Measurements from ENCODE around the gene OR4D11.
"Not testable (repeated sequence)": the region's sequence is repeated elsewhere in the genome, so short reads cannot be mapped to it uniquely, and the experiment has no call there.

The OR4D11 gene

DNA sequence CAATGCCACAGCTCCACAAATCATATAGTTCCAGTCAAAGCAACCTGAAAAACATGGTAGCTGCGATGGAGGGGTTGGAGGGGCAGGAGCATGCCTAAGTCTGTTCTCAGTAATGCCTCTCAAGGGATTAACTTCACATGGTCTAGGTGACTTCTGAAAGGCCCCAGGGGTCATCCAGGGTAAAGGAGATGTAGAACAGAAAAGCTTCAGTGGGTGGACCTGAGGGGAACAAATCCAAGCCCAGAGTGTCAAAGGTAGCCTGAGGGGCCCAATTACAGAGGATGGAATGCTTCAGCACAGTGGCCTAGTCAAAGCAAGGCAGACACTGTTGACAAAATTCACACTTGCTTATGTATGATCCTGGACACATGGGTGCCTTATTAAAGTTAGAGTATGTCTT is 31.3 kb downstream of the OR4D11 start:
- Histone ChIP-seq H3K4me3 (ENCODE audit: low read depth in 1 of 2, low read length in 1 of 2) (no peak overlapping the region), H3K9me3 (no peaks in the 10 kb centered on the region), H3K27ac (no peak overlapping the region), H3K4me1 (ENCODE audit: control insufficient read depth in 1 of 2, insufficient read depth in 1 of 2, low read depth in 1 of 2, low read length in 1 of 2) (peaks cover 10 to 12% of the 10 kb centered on the region in 2 experiments), H3K27me3 (no peaks in the 10 kb centered on the region), H3K36me3 (no peaks in the 10 kb centered on the region)
- TF ChIP-seq, protein P1, sequence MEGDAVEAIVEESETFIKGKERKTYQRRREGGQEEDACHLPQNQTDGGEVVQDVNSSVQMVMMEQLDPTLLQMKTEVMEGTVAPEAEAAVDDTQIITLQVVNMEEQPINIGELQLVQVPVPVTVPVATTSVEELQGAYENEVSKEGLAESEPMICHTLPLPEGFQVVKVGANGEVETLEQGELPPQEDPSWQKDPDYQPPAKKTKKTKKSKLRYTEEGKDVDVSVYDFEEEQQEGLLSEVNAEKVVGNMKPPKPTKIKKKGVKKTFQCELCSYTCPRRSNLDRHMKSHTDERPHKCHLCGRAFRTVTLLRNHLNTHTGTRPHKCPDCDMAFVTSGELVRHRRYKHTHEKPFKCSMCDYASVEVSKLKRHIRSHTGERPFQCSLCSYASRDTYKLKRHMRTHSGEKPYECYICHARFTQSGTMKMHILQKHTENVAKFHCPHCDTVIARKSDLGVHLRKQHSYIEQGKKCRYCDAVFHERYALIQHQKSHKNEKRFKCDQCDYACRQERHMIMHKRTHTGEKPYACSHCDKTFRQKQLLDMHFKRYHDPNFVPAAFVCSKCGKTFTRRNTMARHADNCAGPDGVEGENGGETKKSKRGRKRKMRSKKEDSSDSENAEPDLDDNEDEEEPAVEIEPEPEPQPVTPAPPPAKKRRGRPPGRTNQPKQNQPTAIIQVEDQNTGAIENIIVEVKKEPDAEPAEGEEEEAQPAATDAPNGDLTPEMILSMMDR (IDR thresholded peaks at IDR 0.05): no peak

DNA sequence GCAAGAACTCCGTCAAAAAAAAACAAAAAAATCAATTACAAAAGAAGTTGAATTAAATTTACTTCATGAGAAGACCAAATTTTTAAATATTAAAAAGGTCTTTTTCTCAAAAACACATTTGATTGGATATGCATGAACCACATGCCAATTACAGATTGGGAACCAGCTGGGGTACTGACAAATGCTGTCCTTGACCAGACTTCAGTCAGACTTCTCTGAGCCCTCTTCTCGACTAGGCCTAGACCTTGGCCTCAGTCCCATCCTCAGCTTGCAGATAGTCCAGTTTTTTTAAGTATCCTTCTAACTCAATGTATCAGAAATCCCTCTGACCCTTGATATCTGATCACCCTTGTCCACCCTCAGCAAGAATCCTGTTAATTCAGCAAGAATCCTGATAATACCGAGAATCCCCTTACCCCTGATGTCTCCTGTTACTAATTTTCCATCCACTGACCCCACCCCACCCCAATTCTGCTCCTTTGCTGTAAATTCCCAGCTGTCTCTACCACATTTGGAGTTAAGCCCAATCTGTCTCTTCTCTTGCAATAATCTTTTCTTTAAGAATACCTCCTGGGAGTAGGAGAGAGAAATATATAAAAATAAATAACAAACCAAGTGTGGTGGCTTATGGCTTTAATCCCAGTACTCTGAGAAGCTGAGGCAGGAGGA is 38.9 kb downstream of the OR4D11 start:
- H3K4me1 ChIP-seq (ENCODE audit: control insufficient read depth in 1 of 2, insufficient read depth in 1 of 2, low read depth in 1 of 2, low read length in 1 of 2): peaks cover 5 to 6% of the 10 kb centered on the region in 2 experiments
- no peaks in the 10 kb centered on the region for H3K9me3 ChIP-seq
- no peak overlapping the region for H3K4me3 ChIP-seq (ENCODE audit: low read depth in 1 of 2, low read length in 1 of 2)
- no peak overlapping the region for H3K27ac ChIP-seq
- no peaks in the 10 kb centered on the region for H3K27me3 ChIP-seq
- H3K36me3 ChIP-seq: no peaks in the 10 kb centered on the region
- TF ChIP-seq, protein P1 (IDR thresholded peaks at IDR 0.05): no peak

DNA sequence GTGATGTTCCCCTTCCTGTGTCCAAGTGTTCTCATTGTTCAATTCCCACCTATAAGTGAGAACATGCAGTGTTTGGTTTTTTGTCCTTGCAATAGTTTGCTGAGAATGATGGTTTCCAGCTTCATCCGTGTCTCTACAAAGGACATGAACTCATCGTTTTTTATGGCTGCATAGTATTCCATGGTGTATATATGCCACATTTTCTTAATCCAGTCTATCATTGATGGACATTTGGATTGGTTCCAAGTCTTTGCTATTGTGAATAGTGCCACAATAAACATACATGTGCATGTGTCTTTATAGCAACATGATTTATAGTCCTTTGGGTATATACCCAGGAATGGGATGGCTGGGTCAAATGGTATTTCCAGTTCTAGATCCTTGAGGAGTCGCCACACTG is 40.3 kb downstream of the OR4D11 start:
- not testable (repeated sequence) for H3K9me3 ChIP-seq; H3K36me3 ChIP-seq; H3K27ac ChIP-seq; H3K4me3 ChIP-seq (ENCODE audit: low read depth in 1 of 2, low read length in 1 of 2); H3K27me3 ChIP-seq; H3K4me1 ChIP-seq (ENCODE audit: control insufficient read depth in 1 of 2, insufficient read depth in 1 of 2, low read depth in 1 of 2, low read length in 1 of 2)

DNA sequence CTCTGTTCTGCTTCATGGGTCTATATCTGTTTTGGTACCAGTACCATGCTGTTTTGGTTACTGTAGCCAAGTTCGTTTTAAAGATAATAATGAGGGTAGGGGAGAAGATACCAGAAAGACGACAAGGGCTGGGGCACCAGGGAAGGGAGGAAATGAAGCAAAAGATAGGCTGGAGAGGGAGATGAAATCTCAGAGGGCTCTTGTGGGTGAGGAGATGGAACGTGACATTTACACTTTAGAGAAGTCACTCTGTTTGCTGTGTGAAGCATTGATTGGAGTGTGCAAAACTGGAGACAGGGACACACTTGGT is 41.4 kb downstream of the OR4D11 start:
- TF ChIP-seq, protein P1 (IDR thresholded peaks at IDR 0.05): no peak
- no peaks in the 10 kb centered on the region for H3K36me3 ChIP-seq
- H3K4me3 ChIP-seq (ENCODE audit: low read depth in 1 of 2, low read length in 1 of 2): no peak overlapping the region

DNA sequence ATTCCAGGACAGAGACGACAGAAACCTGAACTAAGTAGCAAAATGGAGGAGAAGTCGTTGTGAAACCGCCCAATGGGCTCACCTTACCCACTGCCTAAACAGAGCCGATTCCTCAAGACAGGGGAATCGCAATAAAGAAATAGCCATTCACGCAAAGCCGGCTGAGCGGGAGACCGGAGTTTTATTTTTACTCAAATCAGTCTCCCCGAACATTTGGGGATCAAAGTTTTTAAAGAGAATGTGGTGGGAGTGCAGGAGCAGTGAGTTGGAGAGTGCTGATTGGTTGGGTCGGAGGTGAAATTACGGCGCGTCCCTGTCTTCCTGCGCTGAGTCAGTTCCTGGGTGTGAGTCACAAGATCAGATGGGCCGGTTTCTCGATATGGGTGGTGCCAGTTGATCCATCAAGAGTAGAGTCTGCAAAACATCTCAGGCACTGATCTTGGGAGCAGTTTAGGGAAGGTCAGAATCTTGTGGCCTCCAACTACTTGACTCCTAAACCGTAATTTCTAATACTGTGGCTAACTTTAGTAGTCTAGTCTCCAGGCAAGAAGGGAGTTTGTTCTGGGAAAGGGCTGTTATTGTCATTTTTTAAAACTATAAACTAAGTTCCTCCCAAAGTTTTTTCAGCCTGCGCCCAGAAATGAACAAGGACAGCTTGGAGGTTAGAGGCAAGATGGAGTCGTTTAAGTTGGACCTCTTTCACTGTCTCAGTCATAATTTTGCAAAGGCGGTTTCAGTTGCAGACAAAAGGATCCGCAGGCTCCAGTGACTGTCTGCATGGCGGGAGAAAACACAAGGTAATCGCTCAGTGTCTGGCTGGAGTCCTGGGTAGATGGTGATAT is 42.0 kb downstream of the OR4D11 start:
- Histone ChIP-seq H3K9me3 (no peaks in the 10 kb centered on the region), H3K27me3 (peaks cover 16% of the 10 kb centered on the region), H3K36me3 (no peaks in the 10 kb centered on the region), H3K4me3 (ENCODE audit: low read depth in 1 of 2, low read length in 1 of 2) (no peak overlapping the region), H3K27ac (no peak overlapping the region), H3K4me1 (ENCODE audit: control insufficient read depth in 1 of 2, insufficient read depth in 1 of 2, low read depth in 1 of 2, low read length in 1 of 2) (peaks cover 8 to 10% of the 10 kb centered on the region in 2 experiments)
- TF ChIP-seq, protein P1 (IDR thresholded peaks at IDR 0.05): no peak

More for the DNA sequence above, 41.4 kb downstream of the OR4D11 start:
- H3K27ac ChIP-seq: no peak overlapping the region
- peaks cover 3 to 4% of the 10 kb centered on the region in 2 experiments for H3K4me1 ChIP-seq (ENCODE audit: control insufficient read depth in 1 of 2, insufficient read depth in 1 of 2, low read depth in 1 of 2, low read length in 1 of 2)
- peaks cover 10% of the 10 kb centered on the region for H3K27me3 ChIP-seq
- H3K9me3 ChIP-seq: no peaks in the 10 kb centered on the region

DNA sequence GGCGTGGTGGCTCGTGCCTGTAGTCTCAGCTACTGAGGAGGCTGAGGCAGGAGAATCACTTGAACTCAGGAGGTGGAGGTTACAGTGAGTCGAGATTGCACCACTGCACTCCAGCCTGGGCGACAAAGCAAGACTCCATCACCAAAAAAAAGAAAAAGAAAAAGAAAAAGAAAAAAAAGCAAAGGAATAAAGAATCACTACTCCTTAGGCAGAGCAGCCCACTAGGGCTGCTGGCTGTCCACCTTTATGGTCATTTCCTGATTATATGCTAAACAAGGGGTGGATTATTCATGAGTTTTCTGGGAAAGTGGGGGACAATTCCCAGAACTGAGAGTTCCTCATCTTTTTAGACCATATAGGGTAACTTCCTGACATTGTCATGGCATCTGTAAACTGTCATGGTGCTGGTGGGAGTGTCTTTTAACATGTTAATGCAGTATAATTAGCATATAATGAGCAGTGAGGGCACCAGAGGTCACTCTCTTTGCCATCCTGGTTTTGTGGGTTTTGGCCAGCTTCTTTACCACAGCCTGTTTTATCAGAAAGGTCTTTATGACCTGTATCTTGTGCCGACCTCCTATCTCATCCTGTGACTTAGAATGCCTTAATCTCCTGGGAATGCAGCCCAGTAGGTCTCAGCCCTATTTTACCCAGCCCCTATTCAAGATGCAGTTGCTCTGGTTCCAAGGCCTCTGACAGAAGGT is 44.4 kb downstream of the OR4D11 start:
- H3K27ac ChIP-seq; H3K4me3 ChIP-seq (ENCODE audit: low read depth in 1 of 2, low read length in 1 of 2); H3K36me3 ChIP-seq; H3K9me3 ChIP-seq: not testable (repeated sequence)
- Histone ChIP-seq H3K27me3 (peaks cover 39% of the 10 kb centered on the region), H3K4me1 (ENCODE audit: control insufficient read depth in 1 of 2, insufficient read depth in 1 of 2, low read depth in 1 of 2, low read length in 1 of 2) (peaks cover 24% of the 10 kb centered on the region in 2 experiments)
